H1 (cell line): ENCODE results near the gene GALNT7. TPM values are rescaled to one million over a fixed set of nuclear protein-coding genes. Genes with fewer than 3 reads are reported as not detected.

Experiments
- CTCF ChIA-PET: fragments of 300-600 bp; sonication (Branson Sonifier 250); formaldehyde crosslinking; loops from one replicate; lab custom pipeline; 2021; ENCODE audit not compliant: partially characterized antibody; lab: Charles Lee
- POLR2A ChIA-PET: fragments of 300-600 bp; sonication (Branson Sonifier 250); formaldehyde crosslinking; loops from one replicate; lab custom pipeline; 2021; ENCODE audit warnings: inconsistent platforms; ENCODE audit not compliant: partially characterized antibody; lab: Charles Lee
- DNase-seq, 2 experiments: peaks; one replicate each; pipeline versions ENCODE4 v3.0.0 to v3.0.0-alpha.2; 2010 to 2022; ENCODE audit warnings: low spot score in 2 of 2, low read depth in 1 of 2, mixed read lengths in 1 of 2
- FAIRE-seq: peaks from 2 replicates; lab custom pipeline; 2011; peaks lifted over from hg19 to GRCh38; lab: Jason Lieb, UNC
- H2AFZ ChIP-seq: 2 replicates; pipeline ENCODE4 v1.8.1; 2012; ENCODE audit warnings: low read length, inconsistent platforms
- H2AK5ac ChIP-seq: 2 replicates; pipeline ENCODE4 v1.6.1; 2013; ENCODE audit warnings: low read depth, low read length
- H2BK120ac ChIP-seq: replicated peaks from 2 replicates; pipeline ENCODE3; 2013; ENCODE audit warnings: low read depth, low read length, inconsistent platforms
- H2BK12ac ChIP-seq: 2 replicates; pipeline ENCODE4 v1.6.1; 2013; ENCODE audit warnings: low read depth, low read length
- H2BK15ac ChIP-seq: 2 replicates; pipeline ENCODE4 v1.6.1; 2013; ENCODE audit warnings: low read length
- H2BK20ac ChIP-seq: 2 replicates; pipeline ENCODE4 v1.6.1; 2013; ENCODE audit warnings: low read length
- H2BK5ac ChIP-seq: 2 replicates; pipeline ENCODE4 v1.6.1; 2013; ENCODE audit warnings: low read depth, low read length
- H3K14ac ChIP-seq: 2 replicates; pipeline ENCODE4 v1.6.1; 2013; ENCODE audit warnings: inconsistent platforms; ENCODE audit not compliant: insufficient read length
- H3K18ac ChIP-seq: 2 replicates; pipeline ENCODE4 v1.6.1; 2013; ENCODE audit warnings: low read length; ENCODE audit errors: extremely low read depth
- H3K23ac ChIP-seq: 2 replicates; pipeline ENCODE4 v1.6.1; 2013; ENCODE audit warnings: inconsistent platforms; ENCODE audit not compliant: insufficient read length
- H3K23me2 ChIP-seq: 2 replicates; pipeline ENCODE4 v1.6.1; 2013; ENCODE audit warnings: low read depth, low read length
- H3K27ac ChIP-seq: 2 replicates; pipeline ENCODE4 v1.6.1; 2011; ENCODE audit warnings: low read depth, low read length, inconsistent platforms
- H3K27me3 ChIP-seq, 4 experiments: replicated peaks in 1 of 4; 1 replicate in 1 of 4; 2 replicates in 3 of 4; pipeline versions ENCODE4 v1.6.1 to v1.8.1; 2011 to 2013; ENCODE audit warnings: low read length in 3 of 4, mild to moderate bottlenecking in 3 of 4, inconsistent platforms in 2 of 4, mixed read lengths in 2 of 4, moderate library complexity in 1 of 4; ENCODE audit not compliant: control insufficient read depth in 3 of 4, insufficient read depth in 3 of 4; ENCODE audit errors: extremely low read depth in 1 of 4
- H3K36me3 ChIP-seq, 4 experiments: 2 replicates each; pipeline versions ENCODE4 v1.6.1 to v1.8.1; 2011 to 2013; ENCODE audit warnings: mild to moderate bottlenecking in 4 of 4, low read length in 3 of 4, moderate library complexity in 2 of 4, control low read depth in 1 of 4, inconsistent platforms in 1 of 4; ENCODE audit not compliant: insufficient read depth in 4 of 4, control insufficient read depth in 2 of 4
- H3K4ac ChIP-seq: replicated peaks from 2 replicates; pipeline ENCODE3; 2013; ENCODE audit warnings: low read length, low read depth, mixed read lengths, inconsistent platforms; ENCODE audit not compliant: insufficient read length
- H3K4me1 ChIP-seq, 4 experiments: replicated peaks in 1 of 4; 1 replicate in 1 of 4; 2 replicates in 3 of 4; pipeline versions ENCODE4 v1.6.1 to v1.8.1; 2011 to 2013; ENCODE audit warnings: low read length in 3 of 4, inconsistent platforms in 2 of 4, mixed read lengths in 1 of 4; ENCODE audit not compliant: insufficient read depth in 4 of 4, control insufficient read depth in 3 of 4
- H3K4me2 ChIP-seq, 2 experiments: 2 replicates each; pipeline versions ENCODE4 v1.6.1 to v1.8.1; 2011 to 2013; ENCODE audit warnings: low read depth in 2 of 2, low read length in 2 of 2, control low read depth in 1 of 2, inconsistent platforms in 1 of 2, mild to moderate bottlenecking in 1 of 2; ENCODE audit not compliant: insufficient read depth in 1 of 2
- H3K4me3 ChIP-seq, 4 experiments: fragments of 200-600, 300-600 bp in 1 of 4; sonication (generic), shearing (Covaris generic), sonication (Bioruptor Twin) in 1 of 4; 2 replicates each; pipeline versions ENCODE4 v1.5.1 to v1.8.1; 2011 to 2016; ENCODE audit warnings: low read length in 4 of 4, low read depth in 3 of 4, control low read depth in 2 of 4, inconsistent platforms in 2 of 4, mild to moderate bottlenecking in 2 of 4, mixed read lengths in 1 of 4, moderate library complexity in 1 of 4; ENCODE audit not compliant: insufficient read depth in 2 of 4; ENCODE audit errors: extremely low read depth in 1 of 4
- H3K56ac ChIP-seq: replicated peaks from 2 replicates; pipeline ENCODE3; 2013; ENCODE audit warnings: low read depth, mild to moderate bottlenecking, mixed read lengths, low read length, inconsistent platforms; ENCODE audit not compliant: insufficient read length
- H3K79me1 ChIP-seq: 2 replicates; pipeline ENCODE4 v1.6.1; 2013; ENCODE audit warnings: low read depth, low read length, control low read depth
- H3K79me2 ChIP-seq, 2 experiments: 2 replicates each; pipeline versions ENCODE4 v1.6.1 to v1.8.1; 2012 to 2013; ENCODE audit warnings: low read length in 2 of 2, mild to moderate bottlenecking in 2 of 2, inconsistent platforms in 1 of 2; ENCODE audit not compliant: insufficient read depth in 2 of 2, control insufficient read depth in 1 of 2
- H3K9ac ChIP-seq, 4 experiments: replicated peaks in 1 of 4; 1 replicate in 1 of 4; 2 replicates in 3 of 4; pipeline versions ENCODE4 v1.6.1 to v1.8.1; 2011 to 2013; ENCODE audit warnings: low read depth in 3 of 4, low read length in 3 of 4, control low read depth in 2 of 4, mild to moderate bottlenecking in 2 of 4, moderate library complexity in 2 of 4, inconsistent platforms in 1 of 4; ENCODE audit errors: extremely low read depth in 1 of 4
- H3K9me3 ChIP-seq, 2 experiments: 2 replicates each; pipeline versions ENCODE4 v1.6.1 to v1.8.1; 2012 to 2013; ENCODE audit warnings: mild to moderate bottlenecking in 2 of 2, moderate library complexity in 2 of 2, control low read depth in 1 of 2, inconsistent platforms in 1 of 2, low read depth in 1 of 2, low read length in 1 of 2, mixed read lengths in 1 of 2; ENCODE audit not compliant: insufficient read depth in 2 of 2
- H4K20me1 ChIP-seq, 2 experiments: replicated peaks in 1 of 2; 2 replicates each; pipeline versions ENCODE3 to v1.8.1; 2011 to 2013; ENCODE audit warnings: inconsistent platforms in 2 of 2, low read length in 2 of 2, mild to moderate bottlenecking in 1 of 2; ENCODE audit not compliant: insufficient read depth in 2 of 2, control insufficient read depth in 1 of 2
- H4K5ac ChIP-seq: 2 replicates; pipeline ENCODE4 v1.6.1; 2013; ENCODE audit warnings: low read length, low read depth, mixed read lengths, inconsistent platforms; ENCODE audit not compliant: insufficient read length
- H4K8ac ChIP-seq: 2 replicates; pipeline ENCODE4 v1.8.0; 2013; ENCODE audit warnings: mild to moderate bottlenecking, moderate library complexity, low read length, inconsistent platforms; ENCODE audit not compliant: insufficient read depth; ENCODE audit errors: extremely low read depth
- H4K91ac ChIP-seq: replicated peaks from 2 replicates; pipeline ENCODE3; 2013; ENCODE audit warnings: low read length, mixed read lengths, inconsistent platforms; ENCODE audit not compliant: insufficient read length
- CBX5 ChIP-seq: fragments of 300-800, 300-1000 bp; sonication (generic); IDR thresholded peaks from 2 replicates; pipeline ENCODE4 v1.7.1; 2016; ENCODE audit warnings: antibody characterized with exemption, low read length, low read depth
- GABPA ChIP-seq: IDR thresholded peaks from 2 replicates; pipeline ENCODE4 v1.6.1; 2011; ENCODE audit warnings: mild to moderate bottlenecking, low read length, moderate library complexity, borderline replicate concordance; ENCODE audit not compliant: insufficient read depth
- HDAC6 ChIP-seq: IDR thresholded peaks from one replicate; pipeline ENCODE4 v1.7.1; 2012; ENCODE audit warnings: low read depth, mild to moderate bottlenecking, inconsistent platforms, low read length, moderate library complexity
- JUN ChIP-seq: IDR thresholded peaks from 2 replicates; pipeline ENCODE4 v1.6.1; 2011; ENCODE audit warnings: low read depth, mild to moderate bottlenecking, improper control_type of control experiment, low read length
- KDM1A ChIP-seq: fragments of 200-600, 300-600 bp; sonication (generic); IDR thresholded peaks from 2 replicates; pipeline ENCODE4 v1.7.1; 2016; ENCODE audit warnings: mild to moderate bottlenecking, low read length, borderline replicate concordance
- MAFK ChIP-seq: IDR thresholded peaks from 2 replicates; pipeline ENCODE4 v1.6.1; 2012; ENCODE audit warnings: low read depth, mild to moderate bottlenecking, improper control_type of control experiment, low read length
- NRF1 ChIP-seq: IDR thresholded peaks from 2 replicates; pipeline ENCODE4 v1.6.1; 2011; ENCODE audit warnings: mild to moderate bottlenecking, low read depth, low read length, improper control_type of control experiment
- POLR2AphosphoS5 ChIP-seq: IDR thresholded peaks from 2 replicates; pipeline ENCODE4 v1.6.1; 2011; ENCODE audit warnings: low read depth, low read length
- POU5F1 ChIP-seq: IDR thresholded peaks from 2 replicates; pipeline ENCODE4 v1.6.1; 2011; ENCODE audit warnings: low read depth, mild to moderate bottlenecking, low read length, moderate library complexity
- RAD21 ChIP-seq, 2 experiments: IDR thresholded peaks in 1 of 2; conservative IDR thresholded peaks in 1 of 2; 2 replicates each; pipeline ENCODE4 v1.6.1; 2011; ENCODE audit warnings: low read depth in 2 of 2, low read length in 2 of 2, improper control_type of control experiment in 1 of 2, inconsistent platforms in 1 of 2, mild to moderate bottlenecking in 1 of 2, moderate library complexity in 1 of 2
- RNF2 ChIP-seq: fragments of 200-900, 300-1000 bp; sonication (generic); IDR thresholded peaks from 2 replicates; pipeline ENCODE4 v1.7.1; 2016; ENCODE audit warnings: borderline replicate concordance, low read depth, mild to moderate bottlenecking, antibody characterized with exemption, low read length; ENCODE audit not compliant: poor library complexity, severe bottlenecking; ENCODE audit errors: missing control alignments
- WGBS, 2 experiments: shearing (Covaris generic) in 1 of 2; methylation state at CpG; one replicate each; pipeline versions ENCODE4 v1.1.6 to v1.1.7; 2013 to 2015; ENCODE audit warnings: low lambda C conversion rate in 2 of 2, mixed read lengths in 2 of 2, inconsistent platforms in 1 of 2, low coverage in 1 of 2, missing lambda C conversion rate in 1 of 2; ENCODE audit not compliant: insufficient replicate concordance in 2 of 2, insufficient coverage in 1 of 2, insufficient read length in 1 of 2; ENCODE audit errors: extremely low coverage in 1 of 2, missing lambda C conversion rate in 1 of 2; 5-methylcytosine and 5-hydroxymethylcytosine counted together
- polyA plus RNA-seq, 7 experiments: library from polyadenylated mRNA; depleted of rRNA in 3 of 7; stranded (reverse) in 5 of 7; unstranded in 2 of 7; fragments of >200 nt in 5 of 7; fragments of 200-250 nt in 2 of 7; gene quantifications; 1 replicate in 5 of 7; 2 replicates in 1 of 7; 4 replicates in 1 of 7; pipeline versions ENCODE4 v1.2.1 to v1.2.3, GENCODE V29; 2011 to 2013; ENCODE audit warnings: missing spikeins in 2 of 7, mixed read lengths in 2 of 7
- total RNA-seq: library from RNA; stranded (reverse); fragmentation: NEBNext Ultra II Directional; extraction: Animal tissue kit (Norgen Biotek cat#: 25700); gene quantifications from 2 replicates; pipeline ENCODE4 v1.2.1, GENCODE V29; 2021
- TF ChIP-seq, protein P1 (sequence below): IDR thresholded peaks from 2 replicates; pipeline ENCODE4 v1.6.1; 2011; ENCODE audit warnings: low read depth, mild to moderate bottlenecking, low read length; ENCODE audit not compliant: insufficient read depth

The GALNT7 gene
- total and polyA plus RNA-seq, 2 of the 8 experiments (the other 6 are each of a cell fraction or from before 2014, with no cell fraction given), result 22.4 to 85.5 TPM

DNA sequence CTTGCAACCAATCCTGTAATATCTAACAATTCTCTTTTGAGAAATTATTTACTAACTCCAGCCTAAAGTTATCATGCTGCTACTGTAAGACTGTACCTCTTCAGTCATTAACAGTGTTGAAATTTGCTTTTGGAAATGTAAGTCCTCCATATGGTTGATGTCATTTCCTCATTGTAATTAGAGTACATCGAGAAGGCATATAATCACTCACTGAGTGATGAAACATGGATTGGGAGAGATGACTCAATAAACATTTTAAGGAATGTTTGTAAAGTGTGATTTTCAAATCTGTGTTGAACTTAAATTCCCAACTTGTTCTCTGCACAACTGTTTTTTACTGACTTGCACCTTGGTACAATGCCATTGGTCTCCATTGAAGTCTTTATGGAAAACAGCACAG is 104.4 kb downstream of the GALNT7 start:
- Histone ChIP-seq H3K23me2 (no peaks in the 10 kb centered on the region), H3K18ac (no peak overlapping the region), H2BK5ac (no peak overlapping the region), H4K91ac (no peak overlapping the region), H2BK15ac (no peak overlapping the region), H3K79me1 (peaks cover 3% of the 10 kb centered on the region; the same call in 1 of the 2 replicates), H2BK12ac (no peak overlapping the region), H3K23ac (no peak overlapping the region), H3K79me2 (peaks cover 0 to 78% of the 10 kb centered on the region in 2 experiments; a peak in 3 of 4 replicates), H3K4me2 (no peak overlapping the region), H3K9ac (no peak overlapping the region), H3K27me3 (no peaks in the 10 kb centered on the region; a peak in 1 of 7 replicates), H2AK5ac (no peak overlapping the region), H2AFZ (no peak overlapping the region), H2BK20ac (no peak overlapping the region), H3K9me3 (peaks cover 0 to 5% of the 10 kb centered on the region in 2 experiments; a peak in 3 of 4 replicates), H4K5ac (no peak overlapping the region), H3K56ac (no peak overlapping the region), H3K14ac (no peak overlapping the region), H3K4me1 (no peaks in the 10 kb centered on the region; a peak in 1 of 7 replicates), H4K20me1 (no peaks in the 10 kb centered on the region), H3K4me3 (no peak overlapping the region), H3K36me3 (peaks cover 0 to 13% (median 2%) of the 10 kb centered on the region in 4 experiments; a peak in 3 of 8 replicates), H4K8ac (no peak overlapping the region), H2BK120ac (no peak overlapping the region), H3K27ac (no peak overlapping the region), H3K4ac (no peak overlapping the region)
- ChIA-PET CTCF (interaction anchor here (0.9 to 2.3 kb wide), 2 partner anchors 15 to 19 kb away, joined by 3 to 10 read pairs; no protein-coding TSS in a partner anchor), POLR2A (no interaction called here)
- 93% methylated on average over 1 of the region's 1 CpG; no CpG with 5 or more reads in 1 of the 2 experiments for WGBS, 2 experiments
- no peak for DNase-seq
- no peak for FAIRE-seq
- TF ChIP-seq KDM1A (no peak), NRF1 (no peak), CBX5 (no peak), JUN (no peak), GABPA (no peak), RNF2 (no peak), HDAC6 (no peak), POU5F1 (no peak), RAD21 (IDR thresholded peaks at IDR 0.05 in 1 of 2, conservative IDR thresholded peaks at IDR 0.05 in 1 of 2; ENCODE audit: low read depth in 2 of 2, low read length in 2 of 2) (no peak), POLR2AphosphoS5 (no peak), MAFK (no peak)
- TF ChIP-seq, protein P1, sequence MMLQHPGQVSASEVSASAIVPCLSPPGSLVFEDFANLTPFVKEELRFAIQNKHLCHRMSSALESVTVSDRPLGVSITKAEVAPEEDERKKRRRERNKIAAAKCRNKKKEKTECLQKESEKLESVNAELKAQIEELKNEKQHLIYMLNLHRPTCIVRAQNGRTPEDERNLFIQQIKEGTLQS, result no peak
